ENCODE data around the gene GMDS.
A peak's percentile ranks its signal among the peaks of the same experiment; 100 is the strongest.

Gene GMDS

GRCh38 chr6:1614448-1615150, 630.8 kb downstream of the GMDS start:
- no peak for DNase-seq (ENCODE audit: low spot score)

GRCh38 chr6:1613688-1614447, 631.5 kb downstream of the GMDS start:
- DNase-seq (ENCODE audit: low spot score), result no peak

GRCh38 chr6:1613346-1613687, 632.1 kb downstream of the GMDS start:
- no peak for DNase-seq (ENCODE audit: low spot score)

GRCh38 chr6:1612974-1613306, 632.5 kb downstream of the GMDS start:
- no peak for DNase-seq (ENCODE audit: low spot score)

- DNase-seq (ENCODE audit: low spot score), result no peak
These were observed 633.0 kb downstream of the GMDS start for GRCh38 chr6:1612299-1612973.

- DNase-seq (ENCODE audit: low spot score), result no peak
These were observed 633.7 kb downstream of the GMDS start for GRCh38 chr6:1611572-1612298.

GRCh38 chr6:1611322-1611571, 634.2 kb downstream of the GMDS start:
- no peak for DNase-seq (ENCODE audit: low spot score)

- no peak for DNase-seq (ENCODE audit: low spot score)
These were observed 634.7 kb downstream of the GMDS start for GRCh38 chr6:1610497-1611321.

- peak; percentile 91 for DNase-seq (ENCODE audit: low spot score)
These were observed 635.5 kb downstream of the GMDS start, which contains the start of gene FOXC1 for GRCh38 chr6:1609648-1610496. Gene FOXC1, plus strand, starts transcription at chr6:1609915. Its CDS starts 531 bp downstream, at chr6:1610446.

- DNase-seq (ENCODE audit: low spot score), result no peak
These were observed 636.3 kb downstream of the GMDS start for GRCh38 chr6:1609041-1609647.

GRCh38 chr6:1608222-1609040, 637.0 kb downstream of the GMDS start:
- no peak for DNase-seq (ENCODE audit: low spot score)

- DNase-seq (ENCODE audit: low spot score), result no peak
These were observed 637.7 kb downstream of the GMDS start for GRCh38 chr6:1607516-1608221.

GRCh38 chr6:1606780-1607515, 638.5 kb downstream of the GMDS start:
- no peak for DNase-seq (ENCODE audit: low spot score)

- DNase-seq (ENCODE audit: low spot score), result no peak
These were observed 639.3 kb downstream of the GMDS start for GRCh38 chr6:1605893-1606779.

- no peak for DNase-seq (ENCODE audit: low spot score)
These were observed 640.2 kb downstream of the GMDS start for GRCh38 chr6:1605004-1605892.
